HG02938 (cell line): ENCODE data around the gene SZT2.
"Not testable (repeated sequence)": the region's sequence is repeated elsewhere in the genome, so short reads cannot be mapped to it uniquely, and the experiment has no call there.

Source experiments
- ATAC-seq: cut with Tn5 transposase; IDR thresholded peaks from one replicate; pipeline ENCODE4 v1.9.1; 2021; ENCODE audit warnings: mild to moderate bottlenecking, moderate library complexity; ENCODE audit not compliant: unreplicated experiment

SZT2 gene

DNA sequence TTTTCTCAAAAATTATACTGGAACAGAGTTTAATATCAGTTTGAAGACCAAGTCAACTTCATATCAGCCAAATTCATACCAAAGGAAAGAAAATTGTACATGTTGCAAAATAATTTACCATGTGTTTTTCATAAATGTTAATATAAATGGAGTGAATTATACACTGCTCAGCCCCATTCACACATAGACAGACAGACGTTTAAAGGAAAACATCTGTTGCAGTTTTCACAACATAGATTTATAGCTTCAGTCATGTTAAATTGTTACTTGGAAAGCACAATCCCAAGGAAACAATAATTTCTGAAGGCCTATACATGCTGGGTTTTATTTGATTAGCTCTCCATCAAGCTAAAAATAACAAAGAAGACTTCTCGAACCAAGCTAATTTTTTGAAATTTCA is 91.8 kb downstream of the SZT2 start:
- no peak for ATAC-seq

DNA sequence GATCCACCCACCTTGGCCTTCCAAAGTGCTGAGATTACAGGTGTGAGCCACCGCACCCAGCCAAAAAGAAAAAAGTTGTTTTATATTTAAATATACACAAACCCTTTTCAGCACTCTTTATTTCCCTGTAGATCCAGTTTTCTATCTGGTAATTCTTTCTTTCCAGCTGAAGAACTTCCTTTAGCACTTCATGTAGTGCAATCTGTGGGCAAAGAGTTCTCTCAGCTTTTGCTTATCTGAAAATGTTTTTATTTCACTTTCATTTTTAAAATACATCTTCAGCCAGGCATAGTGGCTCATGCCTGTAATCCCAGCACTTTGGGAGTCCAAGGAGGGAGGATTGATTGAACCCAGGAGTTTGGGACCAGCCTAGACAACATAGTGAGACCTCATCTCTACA is 92.5 kb downstream of the SZT2 start:
- no peak for ATAC-seq

DNA sequence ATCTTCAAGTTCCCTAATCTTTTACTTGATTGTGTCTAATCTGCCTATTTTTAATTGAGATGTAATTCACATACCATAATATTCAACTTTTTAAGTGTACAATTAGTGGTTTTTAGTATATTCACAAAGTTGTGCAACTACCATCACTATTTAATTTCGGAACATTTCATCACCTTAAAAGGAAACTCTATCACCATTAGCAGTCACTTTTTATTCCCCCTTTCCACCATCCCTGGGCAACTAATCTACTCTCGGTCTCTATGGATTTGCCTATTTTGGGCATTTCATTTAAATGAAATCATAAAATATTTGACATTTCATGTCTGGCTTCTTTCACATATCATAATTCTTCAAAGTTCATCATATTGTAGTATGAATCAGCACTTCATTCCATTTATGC is 94.7 kb downstream of the SZT2 start:
- no peak for ATAC-seq

DNA sequence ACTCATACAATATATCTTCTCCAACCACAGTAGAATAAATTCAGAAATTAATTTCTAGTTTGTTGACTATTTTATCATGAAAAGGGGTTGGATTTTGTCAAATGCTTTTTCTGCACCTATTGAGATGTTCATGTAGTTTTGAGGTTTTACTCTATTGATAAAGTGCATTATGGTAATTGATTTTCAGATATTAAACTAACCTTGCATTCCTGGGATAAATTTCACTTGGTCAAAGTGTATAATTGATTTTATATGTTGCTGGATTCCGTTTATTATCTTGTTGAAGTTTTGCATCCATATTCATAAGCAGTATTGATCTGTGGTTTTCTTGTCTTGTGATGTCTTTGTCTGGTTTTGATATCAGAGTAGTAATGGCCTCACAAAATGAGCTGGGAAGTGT is 98.5 kb downstream of the SZT2 start:
- no peak for ATAC-seq

DNA sequence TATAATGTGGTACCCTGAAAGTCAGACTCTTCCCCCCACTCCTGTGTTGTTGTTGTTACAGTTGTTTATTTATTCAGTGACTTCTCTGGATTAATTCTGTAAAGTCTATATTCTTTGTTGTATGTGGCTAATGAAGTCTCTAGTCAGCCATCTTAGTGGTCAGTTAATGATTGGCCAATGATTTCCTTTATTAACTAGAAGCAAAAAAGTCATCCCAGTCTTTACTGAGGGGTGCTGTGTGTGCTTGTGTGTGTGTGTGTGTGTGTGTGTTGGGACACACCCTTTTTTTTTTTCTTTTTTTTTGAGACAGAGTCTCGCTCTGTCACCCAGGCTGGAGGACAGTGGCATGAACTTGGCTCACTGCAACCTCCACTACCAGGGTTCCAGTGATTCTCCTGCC is 101.4 kb downstream of the SZT2 start:
- no peak for ATAC-seq

DNA sequence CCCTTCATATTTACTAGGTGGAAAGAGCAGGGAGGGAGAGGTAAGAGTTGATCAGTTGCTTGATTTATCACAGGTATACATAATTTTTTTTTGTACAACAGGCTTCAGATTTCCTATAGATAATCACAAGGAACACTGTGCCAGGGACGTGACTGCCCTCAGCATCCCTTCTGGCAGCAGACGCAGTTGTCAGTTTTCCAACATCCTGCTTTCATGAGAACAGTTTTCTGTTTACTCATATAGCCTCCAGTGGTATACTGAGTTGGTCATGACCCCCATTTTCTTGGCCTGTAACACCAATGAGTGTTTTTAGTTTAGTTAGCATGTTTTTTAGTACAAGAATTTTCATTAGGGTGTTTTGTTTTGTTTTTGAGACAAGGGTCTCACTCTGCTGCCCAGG is 103.1 kb downstream of the SZT2 start:
- ATAC-seq, result no peak

DNA sequence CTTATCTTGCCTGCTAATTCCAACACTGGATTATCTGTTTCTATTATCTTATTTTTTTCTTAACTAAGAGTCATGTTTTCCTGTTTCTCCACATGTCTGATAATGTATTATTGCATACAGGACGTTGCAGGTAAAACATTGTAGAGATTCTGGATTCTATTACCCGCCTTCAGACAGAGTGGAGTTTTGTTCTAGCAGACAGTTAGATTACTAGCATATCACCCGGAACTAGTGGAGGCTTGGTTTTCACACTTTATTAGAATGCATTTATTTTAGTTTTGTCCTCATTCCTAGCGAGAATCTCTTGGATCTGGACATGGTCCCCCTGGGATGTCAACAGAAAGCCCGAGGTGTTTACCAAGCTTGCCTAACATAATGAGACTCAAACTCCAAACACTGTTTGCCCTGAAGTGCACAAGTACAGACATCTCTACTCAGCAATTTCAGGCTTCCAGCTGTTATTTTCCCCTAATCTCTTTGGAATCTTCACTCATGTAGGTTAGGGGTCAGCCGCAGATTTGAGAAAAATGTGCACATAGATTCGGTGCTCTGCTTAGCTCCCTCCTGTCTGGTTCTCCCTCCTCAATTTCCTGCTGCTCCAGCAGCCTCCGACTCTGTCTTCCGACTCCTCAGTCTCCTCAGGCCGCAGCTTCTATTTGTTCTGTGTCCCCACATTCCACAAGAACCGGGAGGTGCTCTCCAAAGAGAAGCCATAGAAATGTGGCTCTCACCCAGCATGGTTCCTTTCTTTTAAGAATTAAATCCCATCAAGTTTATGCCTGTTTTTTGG is 104.2 kb downstream of the SZT2 start:
- no peak for ATAC-seq

DNA sequence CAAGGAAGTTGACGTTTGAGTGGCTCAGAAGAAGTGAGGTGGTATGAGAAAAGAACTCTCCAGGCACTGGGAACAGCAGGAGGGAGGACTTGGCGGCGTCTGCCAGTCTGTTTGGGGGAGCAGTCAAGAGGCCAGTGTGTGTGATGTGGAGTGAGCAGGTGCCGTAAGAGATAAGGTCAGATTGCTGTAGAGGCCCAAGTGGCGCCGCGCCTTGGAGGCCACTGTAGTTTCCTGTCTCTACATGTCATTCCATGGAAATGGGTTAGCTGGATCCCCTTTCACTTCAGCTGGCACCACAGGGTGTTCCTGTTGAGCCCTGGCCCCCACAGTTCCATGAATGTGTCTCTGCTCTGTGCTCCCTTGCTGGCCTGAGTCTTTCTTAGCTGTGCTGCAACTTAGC is 105.5 kb downstream of the SZT2 start:
- ATAC-seq, result no peak

DNA sequence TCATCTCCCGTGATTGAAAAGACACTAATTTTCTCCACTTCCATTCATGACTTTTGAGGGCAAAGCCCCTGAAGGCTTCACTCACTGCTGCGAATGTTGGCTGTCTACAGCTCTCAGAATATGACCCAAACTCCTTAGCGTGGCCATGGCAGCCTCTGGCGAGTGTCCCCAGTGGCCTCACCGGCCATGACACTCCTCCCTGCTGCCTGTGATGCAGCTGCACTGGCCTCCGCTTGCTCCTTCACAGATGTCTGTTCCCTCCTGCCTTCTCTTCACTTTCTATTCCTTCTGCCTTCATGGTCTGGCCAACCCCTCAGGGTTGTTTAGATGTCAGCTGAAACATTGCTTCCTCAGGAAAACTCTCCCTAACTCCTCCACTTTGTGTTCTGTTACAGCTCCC is 110.2 kb downstream of the SZT2 start:
- no peak for ATAC-seq

DNA sequence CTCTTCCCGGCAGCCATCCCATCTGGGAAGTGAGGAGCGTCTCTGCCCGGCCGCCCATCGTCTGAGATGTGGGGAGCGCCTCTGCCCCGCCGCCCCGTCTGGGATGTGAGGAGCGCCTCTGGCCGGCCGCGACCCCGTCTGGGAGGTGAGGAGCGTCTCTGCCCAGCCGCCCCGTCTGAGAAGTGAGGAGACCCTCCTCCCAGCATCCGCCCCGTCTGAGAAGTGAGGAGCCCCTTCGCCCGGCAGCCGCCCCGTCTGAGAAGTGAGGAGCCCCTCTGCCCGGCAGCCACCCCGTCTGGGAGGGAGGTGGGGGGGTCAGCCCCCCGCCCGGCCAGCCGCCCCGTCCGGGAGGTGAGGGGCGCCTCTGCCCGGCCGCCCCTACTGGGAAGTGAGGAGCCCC is 112.1 kb downstream of the SZT2 start:
- not testable (repeated sequence) for ATAC-seq

DNA sequence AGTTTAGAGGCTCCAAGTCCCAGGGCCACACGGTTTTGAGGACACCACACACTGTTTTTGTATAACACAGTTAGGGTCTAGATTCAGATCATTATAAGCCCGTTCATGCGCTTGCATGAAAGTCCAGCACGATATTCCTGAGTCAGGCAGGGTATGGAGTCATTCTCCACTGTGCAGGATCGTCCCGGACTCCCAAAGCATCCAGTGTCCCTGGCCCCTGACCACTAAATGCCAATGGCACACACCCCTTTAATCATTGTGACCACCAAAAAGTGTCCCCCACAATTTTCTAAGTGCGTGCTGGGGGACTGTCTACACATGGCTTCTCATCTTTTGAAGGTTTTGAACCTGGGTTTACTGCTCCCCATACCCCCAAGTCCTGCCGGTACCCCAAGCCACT is 113.8 kb downstream of the SZT2 start:
- no peak for ATAC-seq
